Loucy (cell line): ENCODE results near the gene C1orf159.

Experiments
- EZH2phosphoT487 ChIP-seq: fragments of 200-600 bp; IDR thresholded peaks from 2 replicates; pipeline ENCODE4 v1.6.1; 2018; ENCODE audit warnings: antibody characterized with exemption, mild to moderate bottlenecking, moderate library complexity, borderline replicate concordance
- TF ChIP-seq, protein P1 (sequence below): fragments of 200-600 bp; sonication (generic); conservative IDR thresholded peaks from 2 replicates; pipeline ENCODE4 v1.5.1; 2014; ENCODE audit warnings: mild to moderate bottlenecking, antibody characterized with exemption, low read length

DNA sequence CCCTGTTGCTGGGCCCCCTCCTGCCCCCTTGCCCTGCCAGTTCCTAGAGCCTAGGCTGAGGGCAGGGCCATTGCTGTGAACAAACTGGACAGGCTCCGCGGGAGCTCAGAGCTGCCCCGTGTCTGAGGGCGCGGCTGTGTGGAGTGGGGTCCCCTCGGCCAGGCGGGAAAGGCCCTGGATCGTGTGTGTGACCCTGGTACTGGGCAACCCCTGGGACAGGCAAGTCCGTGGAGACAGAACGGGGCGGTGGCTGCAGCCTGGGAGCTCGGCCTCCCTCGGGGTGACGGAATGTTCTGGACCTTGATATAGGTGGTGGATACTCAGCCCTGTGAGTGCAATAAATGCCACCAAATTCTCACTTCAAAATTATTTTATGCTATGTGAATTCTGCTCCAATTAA lies 27.7 kb upstream of the C1orf159 start:
- TF ChIP-seq EZH2phosphoT487: no peak
- TF ChIP-seq, protein P1, sequence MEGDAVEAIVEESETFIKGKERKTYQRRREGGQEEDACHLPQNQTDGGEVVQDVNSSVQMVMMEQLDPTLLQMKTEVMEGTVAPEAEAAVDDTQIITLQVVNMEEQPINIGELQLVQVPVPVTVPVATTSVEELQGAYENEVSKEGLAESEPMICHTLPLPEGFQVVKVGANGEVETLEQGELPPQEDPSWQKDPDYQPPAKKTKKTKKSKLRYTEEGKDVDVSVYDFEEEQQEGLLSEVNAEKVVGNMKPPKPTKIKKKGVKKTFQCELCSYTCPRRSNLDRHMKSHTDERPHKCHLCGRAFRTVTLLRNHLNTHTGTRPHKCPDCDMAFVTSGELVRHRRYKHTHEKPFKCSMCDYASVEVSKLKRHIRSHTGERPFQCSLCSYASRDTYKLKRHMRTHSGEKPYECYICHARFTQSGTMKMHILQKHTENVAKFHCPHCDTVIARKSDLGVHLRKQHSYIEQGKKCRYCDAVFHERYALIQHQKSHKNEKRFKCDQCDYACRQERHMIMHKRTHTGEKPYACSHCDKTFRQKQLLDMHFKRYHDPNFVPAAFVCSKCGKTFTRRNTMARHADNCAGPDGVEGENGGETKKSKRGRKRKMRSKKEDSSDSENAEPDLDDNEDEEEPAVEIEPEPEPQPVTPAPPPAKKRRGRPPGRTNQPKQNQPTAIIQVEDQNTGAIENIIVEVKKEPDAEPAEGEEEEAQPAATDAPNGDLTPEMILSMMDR: no peak
